GM19193 (cell line): Measurements from ENCODE around the gene PAFAH1B1.
A peak's percentile ranks its signal among the peaks of the same experiment; 100 is the strongest.

Experiments
- POLR2A ChIP-seq: IDR thresholded peaks from 4 replicates; pipeline ENCODE4 v1.6.1; 2011; ENCODE audit not compliant: insufficient read depth, insufficient read length; ENCODE audit errors: extremely low read depth

Gene PAFAH1B1

DNA sequence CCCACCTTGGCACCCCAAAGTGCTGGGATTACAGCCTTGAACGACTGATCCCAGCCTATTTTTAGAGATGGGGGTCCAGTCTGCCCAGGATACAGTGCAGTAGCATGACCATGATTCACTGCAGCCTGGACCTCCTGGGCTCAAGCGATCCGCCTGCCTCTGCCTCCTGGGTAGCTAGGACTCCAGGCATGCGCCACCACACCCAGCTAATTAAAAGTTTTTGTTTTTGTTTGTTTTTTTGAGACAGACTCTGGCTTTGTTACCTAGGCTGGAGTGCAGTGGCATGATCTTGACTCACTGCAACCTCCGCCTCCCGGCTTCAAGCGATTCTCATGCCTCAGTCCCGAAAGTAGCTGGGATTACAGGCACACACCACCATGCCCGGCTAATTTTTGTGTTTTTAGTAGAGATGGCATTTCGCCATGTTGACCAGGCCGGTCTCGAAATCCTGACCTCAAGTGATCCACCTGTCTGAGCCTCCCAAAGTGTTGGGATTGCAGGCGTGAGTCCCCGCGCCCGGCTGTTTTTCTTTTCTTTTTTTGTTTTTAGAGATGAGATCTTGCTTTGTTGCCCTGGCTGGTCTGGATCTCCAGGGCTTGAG lies 2.3 kb upstream of the PAFAH1B1 start:
- no peak for TF ChIP-seq POLR2A

DNA sequence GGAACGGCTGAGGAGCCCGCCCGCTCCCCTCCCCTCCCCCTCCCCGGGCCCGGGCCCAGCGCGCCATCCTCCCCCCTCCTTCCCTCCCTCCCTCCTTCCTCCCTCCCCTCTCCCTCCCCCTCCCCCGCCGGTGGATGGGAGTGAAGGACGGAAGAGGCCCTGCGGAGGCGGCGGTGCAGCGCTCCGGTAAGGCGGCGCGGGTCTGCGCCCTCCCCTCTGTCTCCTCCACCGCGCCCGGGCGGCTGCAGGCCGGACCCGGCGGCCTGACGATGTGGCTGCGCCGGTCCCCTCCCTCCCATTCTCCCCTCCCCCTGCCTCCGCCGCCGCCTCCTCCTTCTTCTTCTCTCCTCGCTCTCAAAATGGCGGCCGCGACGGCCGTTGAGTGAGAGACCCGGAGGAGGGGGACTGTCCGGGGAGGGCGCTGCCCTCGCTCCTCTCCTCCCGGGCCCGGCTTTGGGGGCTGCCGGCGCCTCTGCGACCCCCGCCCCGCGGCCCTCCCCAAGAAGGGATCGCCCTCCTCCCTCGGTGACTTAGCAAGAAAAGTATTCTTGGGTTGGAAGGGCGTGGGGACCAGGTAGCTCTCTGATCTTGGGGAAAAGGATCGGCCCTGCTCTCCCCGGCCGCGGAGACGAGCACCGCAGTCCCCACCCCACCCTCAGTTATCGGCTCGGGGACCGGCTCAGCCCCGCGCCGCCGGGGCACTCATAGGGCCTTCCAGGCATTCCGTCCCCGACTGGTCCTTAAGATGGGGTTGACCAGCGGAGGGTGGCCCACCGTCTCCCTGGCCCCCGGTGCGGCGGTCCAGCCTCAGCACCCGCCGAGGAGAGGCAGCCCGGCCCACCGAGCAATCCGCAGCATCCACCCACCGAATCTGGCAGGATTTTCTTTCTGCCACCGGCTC lies 617 bp downstream of the PAFAH1B1 start:
- peak; percentile 9 for TF ChIP-seq POLR2A

DNA sequence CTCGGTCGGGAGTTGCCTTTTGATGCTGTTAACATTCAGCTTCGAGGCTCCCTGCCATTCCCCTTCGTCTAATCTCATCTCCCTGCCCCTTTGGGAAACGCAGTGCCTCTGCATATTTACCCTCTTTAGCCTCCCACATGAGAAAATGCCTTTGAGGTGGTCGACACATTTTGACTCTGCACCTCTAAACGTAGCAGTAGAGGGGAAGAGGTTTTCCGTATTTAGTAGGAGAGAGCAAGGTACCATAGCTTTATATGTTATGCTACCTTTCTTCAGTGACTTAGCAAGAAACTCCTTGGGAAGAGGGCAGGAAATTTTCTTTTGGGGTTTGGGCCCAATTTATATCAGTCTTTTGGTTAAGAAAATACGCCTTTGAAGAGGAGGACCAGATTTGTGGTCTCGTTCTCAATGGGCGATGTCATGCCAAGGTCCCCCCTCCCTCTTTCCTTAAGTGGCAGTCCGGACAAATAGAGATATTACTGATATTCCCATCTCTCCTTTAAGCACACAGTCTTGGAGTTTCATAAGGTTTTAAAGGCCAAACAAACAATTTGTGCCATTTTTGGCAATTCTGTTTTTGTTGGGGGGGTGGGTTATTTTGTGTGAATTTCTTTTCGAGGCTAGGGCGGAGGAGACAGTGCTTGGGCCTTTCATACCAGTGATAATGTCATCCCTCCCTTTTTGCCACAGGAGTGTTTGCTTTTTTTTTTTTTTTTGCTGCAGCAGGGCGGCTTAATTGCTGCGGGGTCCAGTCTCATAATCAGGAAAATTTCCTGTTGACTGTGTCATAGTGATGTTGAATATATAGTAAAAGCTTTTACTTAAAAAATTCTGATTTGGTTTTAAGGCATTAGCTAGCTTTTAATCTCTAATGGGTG lies 1.5 kb downstream of the PAFAH1B1 start:
- TF ChIP-seq POLR2A, result no peak

DNA sequence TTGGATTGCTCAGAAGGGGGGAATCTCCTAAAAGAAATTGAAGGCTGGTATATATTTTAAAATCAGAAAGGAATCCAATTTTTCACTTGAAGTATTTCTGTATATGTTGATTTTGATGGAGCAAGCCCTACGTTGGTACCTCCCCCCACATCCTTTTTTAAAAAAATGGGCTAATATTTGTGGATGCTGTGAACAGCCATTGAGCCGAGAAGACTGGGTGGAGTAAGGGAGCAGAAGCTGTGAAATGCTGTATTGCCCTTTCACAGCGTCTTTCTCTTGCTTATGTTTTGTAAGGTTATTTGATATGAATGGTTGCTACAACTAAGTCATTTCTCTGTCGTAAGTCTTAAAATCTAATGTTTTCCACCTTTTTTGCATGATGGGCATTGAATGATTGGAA lies 2.3 kb downstream of the PAFAH1B1 start:
- no peak for TF ChIP-seq POLR2A

DNA sequence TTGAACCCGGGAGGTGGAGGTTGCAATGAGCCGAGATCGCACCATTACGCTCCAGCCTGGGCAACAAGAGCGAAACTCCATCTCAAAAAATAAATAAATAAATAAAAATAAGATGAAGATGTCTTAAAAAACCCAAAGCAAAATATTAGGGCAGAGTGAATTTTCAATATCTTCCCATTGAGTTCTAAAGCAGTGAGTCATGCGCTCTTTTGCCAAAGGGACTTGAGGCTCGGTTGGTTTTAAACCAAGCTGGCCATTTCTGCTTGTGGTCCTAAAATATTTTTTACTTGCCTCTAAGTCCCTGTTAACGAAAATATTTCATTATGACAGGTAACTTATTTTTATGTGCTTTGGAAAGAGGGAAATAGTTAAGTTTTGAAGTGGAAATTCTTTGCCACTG lies 4.7 kb downstream of the PAFAH1B1 start:
- TF ChIP-seq POLR2A, result no peak

DNA sequence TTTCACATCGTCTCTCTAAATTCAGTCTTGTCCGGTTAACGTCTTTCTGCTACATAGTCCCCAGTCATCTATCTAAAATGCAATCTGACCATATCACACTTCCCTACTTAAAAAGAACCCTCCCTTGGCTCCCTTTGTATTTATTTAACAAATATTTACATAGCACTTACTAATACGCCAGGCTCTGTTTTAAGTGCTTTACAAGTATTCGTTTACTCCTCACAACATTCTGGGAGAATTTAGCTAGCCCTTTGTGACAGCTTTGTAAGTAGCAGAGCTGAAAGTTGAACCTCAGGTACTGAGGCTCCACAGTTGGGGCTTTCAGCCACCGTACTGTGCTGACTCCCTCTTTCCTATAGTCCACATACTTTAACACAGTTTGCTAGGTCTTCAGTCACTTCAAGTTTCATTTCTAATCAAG lies 9.2 kb downstream of the PAFAH1B1 start:
- TF ChIP-seq POLR2A, result no peak

DNA sequence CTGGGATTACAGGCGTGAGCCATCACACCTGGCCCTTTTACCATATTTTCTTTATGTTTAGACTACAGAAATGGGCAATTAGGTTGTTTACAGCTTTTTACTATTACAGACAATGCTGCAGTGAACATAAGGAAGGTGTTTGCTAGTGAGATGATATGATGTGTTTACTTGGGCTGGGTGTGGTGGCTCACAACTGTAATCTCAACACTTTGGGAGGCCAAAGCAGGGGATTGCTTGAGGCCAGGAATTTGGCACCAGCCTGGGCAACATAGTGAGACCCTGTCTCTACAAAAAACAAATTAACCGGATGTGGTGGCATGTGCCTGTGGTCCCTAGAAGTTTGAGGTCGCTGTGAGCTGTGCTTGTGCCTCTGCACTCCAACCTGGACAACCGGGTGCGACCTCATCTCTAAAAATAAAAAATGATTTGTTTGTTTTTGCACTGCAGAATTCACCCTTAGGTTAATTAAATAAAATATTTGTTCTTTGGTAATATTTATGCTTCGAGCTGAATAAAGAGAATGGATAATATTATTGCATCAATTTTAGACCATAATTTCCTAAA lies 15.0 kb downstream of the PAFAH1B1 start:
- no peak for TF ChIP-seq POLR2A

DNA sequence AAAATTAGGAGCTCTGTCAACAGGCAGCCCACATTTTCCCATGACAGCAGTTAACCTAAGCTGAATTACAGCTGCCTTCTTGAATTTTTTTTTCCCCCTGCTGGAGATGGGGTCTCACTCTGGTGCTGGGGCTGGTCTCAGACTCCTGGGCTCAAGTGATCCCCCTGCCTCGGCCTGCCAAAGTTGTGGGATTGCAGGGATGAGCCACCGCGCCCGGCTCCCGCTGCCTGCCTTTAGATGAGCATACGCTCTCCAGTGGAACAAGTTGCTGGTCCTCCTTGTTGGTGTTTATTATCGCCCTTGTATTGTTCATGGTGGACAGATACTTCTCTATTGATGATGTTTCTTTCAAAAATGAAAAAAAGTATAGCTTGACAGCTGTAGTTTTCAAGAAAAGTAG lies 15.6 kb downstream of the PAFAH1B1 start:
- TF ChIP-seq POLR2A, result no peak

DNA sequence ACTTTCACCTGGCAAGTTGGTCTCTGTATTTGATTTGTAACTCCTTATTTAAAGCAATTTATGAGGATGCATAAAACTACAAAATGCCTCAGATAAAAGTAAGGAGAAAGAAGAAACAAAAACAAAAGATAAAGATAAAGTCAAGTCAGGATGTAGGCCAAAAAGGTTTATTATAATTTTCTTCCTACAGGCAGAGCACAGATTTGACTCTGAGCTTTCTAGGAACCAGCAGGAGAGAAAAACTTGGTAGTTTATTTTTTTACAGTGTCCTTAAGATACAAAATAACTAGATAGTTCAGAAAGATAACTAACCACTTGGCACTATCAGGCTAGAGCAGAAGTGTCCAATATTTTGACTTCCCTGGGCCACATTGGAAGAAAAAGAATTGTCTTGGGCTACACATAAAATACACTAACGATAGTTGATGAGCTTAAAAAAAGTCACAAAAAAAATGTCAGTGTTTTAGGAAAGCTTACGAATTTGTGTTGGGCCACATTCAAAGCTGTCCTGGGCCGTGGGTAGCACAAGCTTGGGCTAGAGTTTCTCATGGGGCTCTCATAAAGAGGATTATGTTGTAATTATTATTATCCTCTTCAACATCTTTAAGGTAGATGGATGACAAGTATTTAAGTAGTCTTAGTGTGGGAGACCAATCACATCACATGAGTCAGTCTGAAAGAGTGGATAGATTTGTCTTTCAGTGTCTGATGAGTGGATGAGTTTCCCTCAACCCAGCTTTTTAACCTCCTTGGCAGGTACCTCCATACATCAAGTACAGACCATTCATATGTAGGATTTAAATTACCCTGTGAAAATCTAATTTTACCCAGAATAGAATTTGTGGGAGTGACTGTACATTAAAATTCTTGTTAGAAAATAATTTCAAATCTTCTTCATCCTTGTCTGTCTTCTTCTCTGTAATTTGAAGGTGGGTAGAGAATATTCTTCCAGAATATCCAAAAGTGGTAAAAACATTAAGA lies 17.0 kb downstream of the PAFAH1B1 start:
- TF ChIP-seq POLR2A, result no peak

DNA sequence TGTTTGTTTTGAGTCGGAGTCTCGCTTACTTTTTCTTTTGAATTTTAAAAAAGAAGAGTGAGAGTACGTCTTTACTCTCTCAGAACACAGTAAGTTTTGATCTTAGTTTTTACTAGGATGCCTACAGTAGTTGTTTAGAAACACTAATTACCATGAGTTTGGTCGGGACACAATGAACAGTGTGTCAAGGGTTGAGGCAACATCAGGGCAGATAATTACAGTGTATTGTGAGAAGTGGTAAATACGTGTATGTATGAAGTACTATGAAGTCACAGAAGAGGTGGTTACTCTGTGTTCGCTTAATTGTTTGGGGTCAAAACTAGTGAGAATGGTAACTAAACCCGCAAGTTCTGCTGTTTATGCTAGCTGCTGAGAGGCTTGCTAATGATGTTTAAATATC lies 18.2 kb downstream of the PAFAH1B1 start:
- TF ChIP-seq POLR2A, result no peak

DNA sequence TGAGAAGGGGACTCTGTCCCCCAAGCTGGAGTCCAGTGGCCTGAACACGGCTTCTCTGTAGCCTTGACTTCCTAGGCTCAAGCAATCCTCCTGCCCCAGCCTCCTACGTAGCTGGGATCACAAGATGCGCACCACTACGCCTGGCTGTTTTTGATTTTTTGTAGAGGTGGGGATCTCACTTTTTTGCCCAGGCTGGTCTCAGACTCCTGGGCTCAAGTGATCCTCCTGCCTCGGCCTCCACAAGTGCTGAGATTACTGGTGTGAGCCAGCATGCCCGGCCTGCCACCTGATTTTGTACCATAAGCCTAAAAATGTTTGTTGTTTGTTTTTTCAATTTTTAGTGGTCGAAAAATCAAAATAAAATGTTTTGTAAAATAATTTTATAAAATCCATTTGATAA lies 19.2 kb downstream of the PAFAH1B1 start:
- TF ChIP-seq POLR2A, result no peak

DNA sequence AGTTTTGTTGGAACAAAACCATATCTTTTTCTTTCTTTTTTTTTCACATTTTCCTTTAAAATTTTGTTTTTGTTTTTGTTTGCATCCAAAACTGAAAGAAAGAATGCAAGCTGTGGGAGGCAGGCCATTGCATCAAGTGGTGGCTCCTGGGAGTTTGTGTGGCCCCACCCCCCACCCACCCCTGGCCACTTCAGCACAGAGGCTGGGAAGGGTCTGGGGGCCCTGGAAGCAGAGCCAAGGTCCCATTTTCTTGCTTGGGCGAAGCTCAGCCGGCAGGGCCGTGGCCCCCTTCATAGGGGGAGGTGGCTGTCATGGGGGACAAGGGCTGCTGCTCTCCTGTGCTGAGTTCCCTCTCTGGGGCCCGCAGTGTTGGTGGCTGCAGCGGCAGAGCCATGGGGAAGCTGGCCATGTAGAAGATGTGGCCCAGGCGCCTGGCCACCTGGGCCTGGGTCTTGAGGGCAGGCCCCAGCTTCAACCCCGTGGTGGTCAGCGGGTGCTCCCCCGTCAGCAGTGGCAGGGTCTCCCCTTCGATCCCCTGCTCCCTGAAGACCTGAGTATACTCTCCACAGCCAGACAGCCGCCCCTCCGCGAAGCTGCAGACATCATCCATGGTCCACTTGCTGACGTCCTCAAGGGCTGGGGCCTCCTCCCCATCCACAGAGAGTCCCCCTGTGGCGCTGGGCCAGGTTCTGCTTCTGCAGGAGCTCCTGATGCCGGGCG lies 19.8 kb downstream of the PAFAH1B1 start:
- TF ChIP-seq POLR2A, result no peak

DNA sequence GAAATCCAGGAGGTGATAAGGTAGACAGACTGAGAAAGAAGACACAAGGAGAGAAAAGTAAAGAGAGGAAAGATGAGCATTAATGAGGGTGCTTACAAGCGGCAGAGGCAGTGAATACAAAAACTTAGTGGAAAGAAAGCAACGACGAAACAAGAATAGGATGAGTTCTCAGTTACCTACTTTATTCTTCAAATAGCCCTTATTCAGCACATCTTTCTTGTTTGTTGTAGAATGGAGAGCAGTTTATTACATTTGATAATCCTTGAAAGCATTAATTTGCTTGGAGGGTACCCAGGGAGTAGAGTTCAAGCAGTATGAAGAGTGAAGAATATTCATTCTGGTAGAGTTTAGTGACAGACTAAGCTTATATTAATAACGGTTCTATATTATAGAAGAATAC lies 22.4 kb downstream of the PAFAH1B1 start:
- no peak for TF ChIP-seq POLR2A
